GM20431 (cell line): ENCODE measurements around the gene NARS2.
"Not testable (repeated sequence)": the region's sequence is repeated elsewhere in the genome, so short reads cannot be mapped to it uniquely, and the experiment has no call there.

Source experiments
- in situ Hi-C: fragments of 300-500 bp; cut with MseI, MboI; formaldehyde crosslinking; loops from one replicate; pipeline ENCODE4 v1.15.0; 2020; ENCODE audit warnings: low sequenced_read_pairs; ENCODE audit not compliant: unreplicated experiment

The NARS2 gene

GRCh38 chr11:78583889-78584288, 9.2 kb upstream of the NARS2 start:
- in situ Hi-C loops, result no loop called here

- in situ Hi-C loops, result no loop called here
Observed at GRCh38 chr11:78577495-78577894, 2.8 kb upstream of the NARS2 start.

GRCh38 chr11:78576549-78577097, 2.0 kb upstream of the NARS2 start:
- in situ Hi-C loops, result no loop called here

GRCh38 chr11:78575478-78575877, 814 bp upstream of the NARS2 start:
- in situ Hi-C loops, result no loop called here

- in situ Hi-C loops, result no loop called here
Observed at GRCh38 chr11:78573681-78574080, 983 bp downstream of the NARS2 start.

GRCh38 chr11:78573271-78573670, 1.4 kb downstream of the NARS2 start:
- in situ Hi-C loops, result no loop called here

GRCh38 chr11:78572394-78572793, 2.3 kb downstream of the NARS2 start:
- in situ Hi-C loops, result no loop called here

- in situ Hi-C loops, result no loop called here
Observed at GRCh38 chr11:78570031-78570430, 4.6 kb downstream of the NARS2 start.

GRCh38 chr11:78567209-78567608, 7.5 kb downstream of the NARS2 start:
- in situ Hi-C loops, result loop anchor here (10.0 kb wide), 2 partner anchors 152 to 342 kb away; partner anchors contain the start of gene GAB2

- in situ Hi-C loops, result loop anchor here (10.0 kb wide), 2 partner anchors 150 to 340 kb away; partner anchors contain the start of gene GAB2
Observed at GRCh38 chr11:78564490-78565467, 9.9 kb downstream of the NARS2 start.

- in situ Hi-C loops, result loop anchor here (10.0 kb wide), 2 partner anchors 149 to 339 kb away; partner anchors contain the start of gene GAB2
Observed at GRCh38 chr11:78564037-78564436, 10.6 kb downstream of the NARS2 start.

GRCh38 chr11:78563090-78563489, 11.6 kb downstream of the NARS2 start:
- in situ Hi-C loops, result loop anchor here (10.0 kb wide), 2 partner anchors 148 to 338 kb away; partner anchors contain the start of gene GAB2

GRCh38 chr11:78562398-78562797, 12.3 kb downstream of the NARS2 start:
- in situ Hi-C loops, result loop anchor here (10.0 kb wide), 2 partner anchors 148 to 338 kb away; partner anchors contain the start of gene GAB2

GRCh38 chr11:78560826-78561484, 13.7 kb downstream of the NARS2 start:
- in situ Hi-C loops, result loop anchor here (10.0 kb wide), 2 partner anchors 146 to 336 kb away; partner anchors contain the start of gene GAB2

GRCh38 chr11:78560153-78560552, 14.5 kb downstream of the NARS2 start:
- in situ Hi-C loops, result loop anchor here (10.0 kb wide), 2 partner anchors 145 to 335 kb away; partner anchors contain the start of gene GAB2

- in situ Hi-C loops, result no loop called here
Observed at GRCh38 chr11:78557236-78557635, 17.4 kb downstream of the NARS2 start.

- in situ Hi-C loops, result no loop called here
Observed at GRCh38 chr11:78555592-78555991, 19.1 kb downstream of the NARS2 start.

GRCh38 chr11:78552881-78553280, 21.8 kb downstream of the NARS2 start:
- in situ Hi-C loops, result no loop called here

GRCh38 chr11:78552139-78552538, 22.5 kb downstream of the NARS2 start:
- in situ Hi-C loops, result not testable (repeated sequence)

GRCh38 chr11:78551066-78551465, 23.6 kb downstream of the NARS2 start:
- in situ Hi-C loops, result no loop called here
